Lower lobe of right lung (tissue), 2 donors: Measurements from ENCODE around the gene TUBA1A. TPM values are rescaled to one million over a fixed set of nuclear protein-coding genes. Genes with fewer than 3 reads are reported as not detected.

Source experiments
- ATAC-seq, 2 donors: fragments of 200-7000 bp; cut with Tn5 transposase; one replicate each; pipeline ENCODE4 v1.9.1; 2020 to 2022; ENCODE audit warnings: mild to moderate bottlenecking in 2 of 2, moderate library complexity in 2 of 2
- DNase-seq: peaks from one replicate; pipeline ENCODE4 v3.0.0-alpha.2; 2020
- H3K27ac ChIP-seq: fragments of 200-600 bp; one replicate; pipeline ENCODE4 v1.8.0; 2022
- H3K27me3 ChIP-seq: fragments of 200-600 bp; one replicate; pipeline ENCODE4 v1.8.0; 2022; ENCODE audit warnings: low read depth
- H3K36me3 ChIP-seq: fragments of 200-600 bp; one replicate; pipeline ENCODE4 v1.8.0; 2022; ENCODE audit warnings: mild to moderate bottlenecking
- H3K4me1 ChIP-seq: fragments of 200-600 bp; one replicate; pipeline ENCODE4 v1.8.0; 2022
- H3K4me3 ChIP-seq: fragments of 200-600 bp; one replicate; pipeline ENCODE4 v1.8.0; 2022; ENCODE audit warnings: mild to moderate bottlenecking
- H3K9me3 ChIP-seq: fragments of 200-600 bp; one replicate; pipeline ENCODE4 v1.8.0; 2022
- CTCF ChIP-seq: fragments of 200-600 bp; IDR thresholded peaks from one replicate; pipeline ENCODE4 v1.8.0; 2022; ENCODE audit warnings: antibody characterized with exemption, mild to moderate bottlenecking
- intact Hi-C: fragments of 100-400 bp; cut with DNase I; formaldehyde crosslinking; loops from one replicate; pipeline ENCODE4 v1.11.0; 2022
- long read RNA-seq: library from polyadenylated mRNA; unstranded; transcript quantifications from one replicate; pipeline ENCODE4 v2.0.0, GENCODE V29; 2021
- total RNA-seq: library from RNA; stranded (reverse); fragmentation: NEBNext Ultra II Directional; extraction: Animal tissue kit (Norgen Biotek cat#: 25700); gene quantifications from one replicate; pipeline ENCODE4 v1.2.1, GENCODE V29; 2021
- donor health status: DM: no; HTN: yes; CAD: no; lungs with severe emphysema.

TUBA1A gene
- 120 TPM for total RNA-seq
- long read RNA-seq, transcript TUBA1A-207 (3 exons, 1,384 nt): minor isoform, 22 of 274 reads
- long read RNA-seq, transcript TUBA1A-201 (4 exons, 1,887 nt): minor isoform, 18 of 274 reads
- long read RNA-seq, transcript TUBA1A-202 (4 exons, 1,915 nt): major isoform, 198 of 274 reads
- long read RNA-seq, partial matches to known transcripts: 3 of 274 reads
- long read RNA-seq, other reads (novel, unspliced or antisense): 33 of 274 reads

- peaks cover 30% of the 10 kb centered on the region for H3K36me3 ChIP-seq
- H3K4me1 ChIP-seq: peaks cover 12% of the 10 kb centered on the region
- ATAC-seq: peak; percentile 95 to 97
- peak; percentile 94 for DNase-seq
- no peaks in the 10 kb centered on the region for H3K9me3 ChIP-seq
- no peak for TF ChIP-seq CTCF
- H3K27me3 ChIP-seq: no peaks in the 10 kb centered on the region
- peak within 1 kb of the TSS; percentile 91 for H3K4me3 ChIP-seq
- peak within 1 kb of the TSS; percentile 100 for H3K27ac ChIP-seq
- intact Hi-C loops: no loop called here
Observed at GRCh38 chr12:49188916-49189367, at the start of gene TUBA1A. Gene TUBA1A, minus strand, starts transcription at chr12:49189080. Its CDS starts 101 bp downstream, at chr12:49188979.

GRCh38 chr12:49236423-49236822, 47.5 kb upstream of the TUBA1A start:
- no peak for TF ChIP-seq CTCF
- peaks cover 35% of the 10 kb centered on the region for H3K4me1 ChIP-seq
- DNase-seq: no peak

GRCh38 chr12:49233842-49234526, 45.1 kb upstream of the TUBA1A start:
- peak; percentile 62 to 78 for ATAC-seq
- DNase-seq: peak; percentile 92
- peak overlapping the region; percentile 97 for H3K27ac ChIP-seq
- peaks cover 37% of the 10 kb centered on the region for H3K4me1 ChIP-seq
- H3K27me3 ChIP-seq: no peaks in the 10 kb centered on the region
- no peaks in the 10 kb centered on the region for H3K36me3 ChIP-seq
- no peaks in the 10 kb centered on the region for H3K9me3 ChIP-seq
- intact Hi-C loops: no loop called here
- H3K4me3 ChIP-seq: peak overlapping the region; percentile 64
- TF ChIP-seq CTCF: no peak

More at GRCh38 chr12:49236423-49236822, 47.5 kb upstream of the TUBA1A start:
- H3K4me3 ChIP-seq: no peak overlapping the region
- intact Hi-C loops: no loop called here
- H3K36me3 ChIP-seq: no peaks in the 10 kb centered on the region
- ATAC-seq: no peak
- H3K9me3 ChIP-seq: no peaks in the 10 kb centered on the region
- H3K27ac ChIP-seq: no peak overlapping the region
- H3K27me3 ChIP-seq: no peaks in the 10 kb centered on the region

GRCh38 chr12:49232940-49233841, 44.3 kb upstream of the TUBA1A start:
- intact Hi-C loops: no loop called here
- peak overlapping the region; percentile 64 for H3K4me3 ChIP-seq

More at GRCh38 chr12:49232940-49233841, 44.3 kb upstream of the TUBA1A start:
- no peaks in the 10 kb centered on the region for H3K27me3 ChIP-seq
- H3K9me3 ChIP-seq: no peaks in the 10 kb centered on the region
- peak overlapping the region; percentile 97 for H3K27ac ChIP-seq
- no peaks in the 10 kb centered on the region for H3K36me3 ChIP-seq
- ATAC-seq (no peak), DNase-seq (peak; percentile 51)
- TF ChIP-seq CTCF: no peak
- peaks cover 37% of the 10 kb centered on the region for H3K4me1 ChIP-seq
